ENCODE measurements around the gene UROC1.

The UROC1 gene

GRCh38 chr3:126476166-126477060 lies 41.2 kb downstream of the UROC1 start:
- peak; percentile 67 for DNase-seq

GRCh38 chr3:126475413-126476114 lies 42.0 kb downstream of the UROC1 start, which contains the start of gene ZXDC:
ZXDC (minus strand) TSS chr3:126475891; CDS start chr3:126475865, 26 bp downstream.
- DNase-seq = peak; percentile 95

- no peak for DNase-seq
Measured at GRCh38 chr3:126474498-126475412, 42.8 kb downstream of the UROC1 start.

- DNase-seq = no peak
Measured at GRCh38 chr3:126473292-126474168, 44.0 kb downstream of the UROC1 start.

- peak; percentile 56 for DNase-seq
Measured at GRCh38 chr3:126472277-126473006, 45.1 kb downstream of the UROC1 start.

- no peak for DNase-seq
Measured at GRCh38 chr3:126469479-126469878, 48.1 kb downstream of the UROC1 start.

GRCh38 chr3:126468028-126468891 lies 49.3 kb downstream of the UROC1 start:
- no peak for DNase-seq

- DNase-seq = no peak
Measured at GRCh38 chr3:126467611-126467955, 50.0 kb downstream of the UROC1 start.

GRCh38 chr3:126466886-126467610 lies 50.5 kb downstream of the UROC1 start:
- no peak for DNase-seq

- DNase-seq = no peak
Measured at GRCh38 chr3:126465928-126466544, 51.5 kb downstream of the UROC1 start.

- no peak for DNase-seq
Measured at GRCh38 chr3:126464997-126465396, 52.6 kb downstream of the UROC1 start.

- DNase-seq = no peak
Measured at GRCh38 chr3:126464494-126464893, 53.1 kb downstream of the UROC1 start.

GRCh38 chr3:126464093-126464492 lies 53.5 kb downstream of the UROC1 start:
- DNase-seq = no peak

GRCh38 chr3:126463521-126463920 lies 54.1 kb downstream of the UROC1 start:
- DNase-seq = no peak

GRCh38 chr3:126461450-126462070 lies 56.0 kb downstream of the UROC1 start:
- DNase-seq = no peak

GRCh38 chr3:126460381-126460780 lies 57.2 kb downstream of the UROC1 start:
- no peak for DNase-seq

- DNase-seq = no peak
Measured at GRCh38 chr3:126459763-126460127, 57.8 kb downstream of the UROC1 start.

- DNase-seq = no peak
Measured at GRCh38 chr3:126459111-126459762, 58.3 kb downstream of the UROC1 start.
